HEK293 (cell line): ENCODE measurements around the gene PGC.
A peak's percentile ranks its signal among the peaks of the same experiment; 100 is the strongest.

ENCODE experiments used
- CTCF ChIA-PET: fragments of 350-600 bp; formaldehyde crosslinking; extraction: SDS; loops from one replicate; lab custom pipeline; 2021; ENCODE audit warnings: antibody characterized with exemption; lab: Yijun Ruan, JAX
- POLR2A ChIA-PET: fragments of 300-600 bp; formaldehyde crosslinking; extraction: SDS; loops from one replicate; lab custom pipeline; 2020; ENCODE audit warnings: antibody characterized with exemption, inconsistent platforms; lab: Yijun Ruan, JAX
- H3K27ac ChIP-seq: fragments of 200-500 bp; sonication (Bioruptor generic); 2 replicates; pipeline ENCODE4 v1.5.1; 2014; ENCODE audit warnings: low read depth, low read length, control low read depth, inconsistent platforms; ENCODE audit errors: extremely low read depth
- H3K36me3 ChIP-seq, 2 experiments: fragments of 200-500 bp in 1 of 2; sonication (Bioruptor generic) in 1 of 2; 1 replicate in 1 of 2; 2 replicates in 1 of 2; pipeline ENCODE4 v1.5.1; 2014 to 2017; ENCODE audit warnings: inconsistent platforms in 2 of 2, low read length in 2 of 2; ENCODE audit not compliant: control insufficient read depth in 2 of 2, insufficient read depth in 1 of 2
- H3K4me1 ChIP-seq: fragments of 200-500 bp; sonication (Bioruptor generic); 2 replicates; pipeline ENCODE4 v1.5.1; 2014; ENCODE audit warnings: mild to moderate bottlenecking, low read length, inconsistent platforms; ENCODE audit not compliant: control insufficient read depth, insufficient read depth
- H3K4me3 ChIP-seq: 2 replicates; pipeline ENCODE4 v1.5.1; 2011; ENCODE audit warnings: low read depth, mild to moderate bottlenecking, control low read depth, low read length, moderate library complexity
- H3K9me3 ChIP-seq: fragments of 200-500 bp; sonication (Bioruptor generic); 2 replicates; pipeline ENCODE4 v1.5.1; 2014; ENCODE audit warnings: low read depth, low read length, inconsistent platforms; ENCODE audit not compliant: control insufficient read depth, insufficient read depth
- BCL11B ChIP-seq: fragments of 450-650 bp; formaldehyde crosslinking; IDR thresholded peaks from 2 replicates; pipeline ENCODE4 v1.5.1; 2016; ENCODE audit warnings: low read depth, missing biosample characterization, missing genetic modification characterization
- GLI2 ChIP-seq: fragments of 450-650 bp; formaldehyde crosslinking; IDR thresholded peaks from 2 replicates; pipeline ENCODE4; 2017; ENCODE audit warnings: missing biosample characterization, missing genetic modification characterization, low read depth, borderline replicate concordance
- GLIS1 ChIP-seq: fragments of 450-650 bp; formaldehyde crosslinking; IDR thresholded peaks from 2 replicates; pipeline ENCODE4 v1.5.1; 2016; ENCODE audit warnings: missing biosample characterization, missing genetic modification characterization
- HIC1 ChIP-seq: fragments of 450-650 bp; formaldehyde crosslinking; IDR thresholded peaks from 2 replicates; pipeline ENCODE4 v1.5.1; 2016; ENCODE audit warnings: missing biosample characterization, missing genetic modification characterization
- MYNN ChIP-seq: fragments of 450-650 bp; formaldehyde crosslinking; IDR thresholded peaks from 2 replicates; pipeline ENCODE4 v1.5.1; 2016; ENCODE audit warnings: missing biosample characterization, missing genetic modification characterization, borderline replicate concordance
- SP2 ChIP-seq: fragments of 450-650 bp; formaldehyde crosslinking; IDR thresholded peaks from 2 replicates; pipeline ENCODE4 v1.5.1; 2016; ENCODE audit warnings: missing biosample characterization, missing genetic modification characterization
- WT1 ChIP-seq: fragments of 450-650 bp; formaldehyde crosslinking; IDR thresholded peaks from 2 replicates; pipeline ENCODE4 v1.5.1; 2016; ENCODE audit warnings: missing biosample characterization, missing genetic modification characterization
- ZBTB20 ChIP-seq: fragments of 450-650 bp; formaldehyde crosslinking; IDR thresholded peaks from 2 replicates; pipeline ENCODE4 v1.5.1; 2016; ENCODE audit warnings: missing biosample characterization, missing genetic modification characterization
- ZFHX2 ChIP-seq: fragments of 450-650 bp; formaldehyde crosslinking; conservative IDR thresholded peaks from 2 replicates; pipeline ENCODE4 v1.5.1; 2016; ENCODE audit warnings: missing biosample characterization, missing genetic modification characterization
- ZNF112 ChIP-seq: fragments of 450-650 bp; formaldehyde crosslinking; IDR thresholded peaks from 2 replicates; pipeline ENCODE4 v1.5.0; 2017; ENCODE audit warnings: missing biosample characterization, missing genetic modification characterization
- ZNF155 ChIP-seq: fragments of 450-650 bp; formaldehyde crosslinking; IDR thresholded peaks from 2 replicates; pipeline ENCODE4 v1.5.1; 2016; ENCODE audit warnings: missing biosample characterization, missing genetic modification characterization
- ZNF341 ChIP-seq: fragments of 450-650 bp; formaldehyde crosslinking; IDR thresholded peaks from 2 replicates; pipeline ENCODE4; 2016; ENCODE audit warnings: low read depth, missing biosample characterization, missing genetic modification characterization
- ZNF394 ChIP-seq: fragments of 450-650 bp; formaldehyde crosslinking; IDR thresholded peaks from 2 replicates; pipeline ENCODE4 v1.5.1; 2016; ENCODE audit warnings: missing biosample characterization, missing genetic modification characterization, mild to moderate bottlenecking, moderate library complexity, borderline replicate concordance
- ZNF423 ChIP-seq: fragments of 450-650 bp; formaldehyde crosslinking; IDR thresholded peaks from 2 replicates; pipeline ENCODE4 v1.5.1; 2016; ENCODE audit warnings: missing biosample characterization, missing genetic modification characterization
- ZNF449 ChIP-seq: fragments of 450-650 bp; formaldehyde crosslinking; IDR thresholded peaks from 2 replicates; pipeline ENCODE4 v1.5.1; 2017; ENCODE audit warnings: missing biosample characterization, mild to moderate bottlenecking, missing genetic modification characterization, moderate library complexity
- ZNF48 ChIP-seq: fragments of 450-650 bp; formaldehyde crosslinking; IDR thresholded peaks from 2 replicates; pipeline ENCODE4 v1.5.1; 2016; ENCODE audit warnings: missing biosample characterization, missing genetic modification characterization
- ZNF514 ChIP-seq: fragments of 450-650 bp; formaldehyde crosslinking; IDR thresholded peaks from 2 replicates; pipeline ENCODE4 v1.5.1; 2016; ENCODE audit warnings: missing biosample characterization, missing genetic modification characterization
- ZNF585B ChIP-seq: fragments of 450-650 bp; formaldehyde crosslinking; IDR thresholded peaks from 2 replicates; pipeline ENCODE4 v1.5.1; 2016; ENCODE audit warnings: missing biosample characterization, missing genetic modification characterization
- ZNF692 ChIP-seq: fragments of 450-650 bp; formaldehyde crosslinking; IDR thresholded peaks from 2 replicates; pipeline ENCODE4 v1.5.1; 2016; ENCODE audit warnings: missing biosample characterization, missing genetic modification characterization
- ZNF768 ChIP-seq: fragments of 450-650 bp; formaldehyde crosslinking; IDR thresholded peaks from 2 replicates; pipeline ENCODE4 v1.5.1; 2018; ENCODE audit warnings: missing biosample characterization, mild to moderate bottlenecking, missing genetic modification characterization
- TF ChIP-seq, protein P1 (sequence below): fragments of 450-650 bp; formaldehyde crosslinking; conservative IDR thresholded peaks from 2 replicates; pipeline ENCODE4 v1.5.1; 2016; ENCODE audit warnings: low read depth, missing biosample characterization, missing genetic modification characterization

PGC gene

DNA sequence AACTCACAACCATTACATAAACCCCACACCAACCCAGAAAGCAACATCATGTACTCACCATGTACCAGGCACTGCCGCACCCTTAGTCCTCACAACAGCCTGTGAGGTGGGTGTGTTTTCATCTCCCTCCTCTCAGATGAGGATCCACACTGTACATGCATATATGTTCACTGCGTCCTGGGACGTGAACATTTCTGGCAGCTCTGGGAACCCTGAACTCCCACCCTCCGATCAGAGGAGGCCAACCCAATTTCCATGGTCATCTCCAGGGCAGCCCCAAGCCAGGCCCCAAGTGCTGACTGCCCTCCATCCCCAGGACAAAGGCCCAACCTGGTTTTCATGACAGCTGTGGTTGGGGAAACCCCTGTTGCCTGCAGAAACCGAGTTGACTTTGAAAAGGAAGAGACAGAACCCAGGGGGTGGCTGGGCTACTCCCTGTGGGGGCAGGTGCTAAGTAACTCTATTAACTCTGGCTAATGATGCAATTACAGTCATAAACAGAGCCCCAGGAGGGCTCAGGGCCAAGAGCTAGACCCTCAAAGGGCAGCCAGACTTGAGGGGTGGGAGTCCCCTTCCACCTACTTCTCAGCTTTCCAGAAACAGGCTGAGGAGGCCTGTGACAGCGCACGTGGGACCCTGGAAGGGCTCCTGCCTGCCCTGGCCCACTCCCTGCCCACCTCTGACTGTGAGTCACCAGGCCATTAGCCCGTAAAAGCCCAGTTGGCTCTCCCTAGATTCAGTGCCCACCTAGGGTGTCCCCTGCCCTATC is 14.4 kb downstream of the PGC start (continued):
- 0 out of 2 replicates have a peak, but pooled peaks have one; percentile 49 for TF ChIP-seq HIC1 (tag by site-specific recombination)
- TF ChIP-seq ZNF423 (tag by site-specific recombination) = 0 out of 2 replicates have a peak, but pooled peaks have one; percentile 44
- TF ChIP-seq, protein P1, sequence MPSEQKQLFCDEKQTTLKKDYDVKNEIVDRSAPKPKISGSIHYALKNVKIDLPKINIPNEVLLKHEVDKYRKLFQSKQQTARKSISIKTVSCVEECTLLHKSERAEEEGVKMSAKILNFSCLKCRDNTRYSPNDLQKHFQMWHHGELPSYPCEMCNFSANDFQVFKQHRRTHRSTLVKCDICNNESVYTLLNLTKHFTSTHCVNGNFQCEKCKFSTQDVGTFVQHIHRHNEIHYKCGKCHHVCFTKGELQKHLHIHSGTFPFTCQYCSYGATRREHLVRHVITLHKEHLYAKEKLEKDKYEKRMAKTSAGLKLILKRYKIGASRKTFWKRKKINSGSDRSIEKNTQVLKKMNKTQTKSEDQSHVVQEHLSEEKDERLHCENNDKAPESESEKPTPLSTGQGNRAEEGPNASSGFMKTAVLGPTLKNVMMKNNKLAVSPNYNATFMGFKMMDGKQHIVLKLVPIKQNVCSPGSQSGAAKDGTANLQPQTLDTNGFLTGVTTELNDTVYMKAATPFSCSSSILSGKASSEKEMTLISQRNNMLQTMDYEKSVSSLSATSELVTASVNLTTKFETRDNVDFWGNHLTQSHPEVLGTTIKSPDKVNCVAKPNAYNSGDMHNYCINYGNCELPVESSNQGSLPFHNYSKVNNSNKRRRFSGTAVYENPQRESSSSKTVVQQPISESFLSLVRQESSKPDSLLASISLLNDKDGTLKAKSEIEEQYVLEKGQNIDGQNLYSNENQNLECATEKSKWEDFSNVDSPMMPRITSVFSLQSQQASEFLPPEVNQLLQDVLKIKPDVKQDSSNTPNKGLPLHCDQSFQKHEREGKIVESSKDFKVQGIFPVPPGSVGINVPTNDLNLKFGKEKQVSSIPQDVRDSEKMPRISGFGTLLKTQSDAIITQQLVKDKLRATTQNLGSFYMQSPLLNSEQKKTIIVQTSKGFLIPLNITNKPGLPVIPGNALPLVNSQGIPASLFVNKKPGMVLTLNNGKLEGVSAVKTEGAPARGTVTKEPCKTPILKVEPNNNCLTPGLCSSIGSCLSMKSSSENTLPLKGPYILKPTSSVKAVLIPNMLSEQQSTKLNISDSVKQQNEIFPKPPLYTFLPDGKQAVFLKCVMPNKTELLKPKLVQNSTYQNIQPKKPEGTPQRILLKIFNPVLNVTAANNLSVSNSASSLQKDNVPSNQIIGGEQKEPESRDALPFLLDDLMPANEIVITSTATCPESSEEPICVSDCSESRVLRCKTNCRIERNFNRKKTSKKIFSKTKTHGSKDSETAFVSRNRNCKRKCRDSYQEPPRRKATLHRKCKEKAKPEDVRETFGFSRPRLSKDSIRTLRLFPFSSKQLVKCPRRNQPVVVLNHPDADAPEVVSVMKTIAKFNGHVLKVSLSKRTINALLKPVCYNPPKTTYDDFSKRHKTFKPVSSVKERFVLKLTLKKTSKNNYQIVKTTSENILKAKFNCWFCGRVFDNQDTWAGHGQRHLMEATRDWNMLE = no peak
- peak; percentile 98 for TF ChIP-seq GLIS1
- no peak for TF ChIP-seq ZNF514 (tag by site-specific recombination)
- TF ChIP-seq ZFHX2 (tag by site-specific recombination) = peak; percentile 95
- TF ChIP-seq MYNN (tag by site-specific recombination) = 0 out of 2 replicates have a peak, but pooled peaks have one; percentile 16
- no peak for TF ChIP-seq SP2 (tag by site-specific recombination)
- TF ChIP-seq ZNF449 (tag by site-specific recombination) = no peak
- peak; percentile 68 for TF ChIP-seq WT1 (tag by site-specific recombination)
- TF ChIP-seq ZNF394 = peak; percentile 53; the same call in 1 of the 2 replicates
- peak; percentile 22; the same call in 1 of the 2 replicates for TF ChIP-seq ZNF341
- TF ChIP-seq ZNF155 = no peak

DNA sequence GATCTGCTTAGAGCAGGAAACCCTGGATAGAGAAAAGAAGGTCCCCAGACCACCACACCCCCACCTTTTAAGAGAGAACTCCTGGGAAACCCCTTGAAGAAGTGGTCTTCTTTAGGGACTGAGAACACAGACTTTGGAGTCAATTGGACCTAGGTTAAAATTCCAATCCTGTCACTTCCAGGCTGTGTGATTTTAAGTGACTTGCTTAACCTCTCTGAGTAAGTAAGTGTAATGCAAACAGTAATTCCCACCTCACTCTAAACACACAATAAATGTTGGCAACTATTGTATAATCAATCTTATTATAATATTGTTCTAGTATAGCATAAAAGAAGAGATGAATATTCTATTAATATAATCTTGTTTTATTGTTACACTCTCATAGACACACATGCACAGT is 15.0 kb downstream of the PGC start:
- ChIA-PET CTCF (interaction anchor here (2.6 to 6.7 kb wide), 2 partner anchors 27 to 44 kb away, joined by 7 to 51 read pairs; no protein-coding TSS in a partner anchor), POLR2A (interaction anchor here (0.6 to 1.2 kb wide), 2 partner anchors 27 to 38 kb away, joined by 3 read pairs; no protein-coding TSS in a partner anchor)
- H3K27ac ChIP-seq = no peak overlapping the region
- H3K9me3 ChIP-seq = no peaks in the 10 kb centered on the region
- no peak overlapping the region for H3K4me3 ChIP-seq
- H3K4me1 ChIP-seq = 0 out of 2 replicates have a peak, but pooled peaks cover 3% of the 10 kb centered on the region
- no peaks in the 10 kb centered on the region for H3K36me3 ChIP-seq
- peak; percentile 90 for TF ChIP-seq ZNF768 (tag by site-specific recombination)
- TF ChIP-seq ZNF48 = no peak
- TF ChIP-seq GLI2 = no peak
- no peak for TF ChIP-seq ZNF585B (tag by site-specific recombination)
- TF ChIP-seq ZNF692 (tag by site-specific recombination) = no peak
- TF ChIP-seq ZBTB20 = no peak
- no peak for TF ChIP-seq BCL11B (tag by site-specific recombination)
- no peak for TF ChIP-seq ZNF112 (tag by site-specific recombination)
